HG03159 (cell line): ENCODE results near the gene HMHB1.

Source experiments
- ATAC-seq: cut with Tn5 transposase; IDR thresholded peaks from one replicate; pipeline ENCODE4 v1.9.1; 2021; ENCODE audit warnings: mild to moderate bottlenecking, moderate library complexity; ENCODE audit not compliant: unreplicated experiment

Gene HMHB1

GRCh38 chr5:143812085-143812705, at the start of gene HMHB1:
TSS of gene HMHB1 (plus strand) at chr5:143812161.
- no peak for ATAC-seq

DNA sequence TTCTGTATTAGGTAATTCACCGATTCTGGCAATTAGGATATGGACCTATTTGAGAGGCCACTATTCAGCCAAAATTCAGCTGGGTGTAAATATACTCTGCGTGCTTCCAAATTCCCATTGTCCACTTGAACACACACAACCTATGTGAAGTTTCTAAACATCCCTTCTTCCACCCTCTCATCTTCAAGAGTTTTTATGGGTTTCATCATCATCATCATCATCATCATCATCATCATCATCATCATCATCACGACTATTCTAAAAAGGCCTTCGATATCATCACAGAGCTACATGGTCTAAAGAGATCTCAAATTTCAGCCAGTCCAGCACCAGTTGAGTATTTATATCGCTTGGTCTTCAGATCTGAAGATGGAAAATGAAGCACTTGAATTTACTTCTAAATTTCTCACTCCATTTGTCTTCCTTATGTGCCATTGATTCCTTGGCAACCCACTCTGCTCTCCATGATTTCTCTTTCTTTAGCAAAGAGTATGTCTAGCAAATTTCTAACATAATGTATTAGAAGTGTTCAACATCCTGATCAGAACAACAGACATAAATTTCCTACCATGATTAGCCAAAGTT, 49.2 kb upstream of the HMHB1 start:
- ATAC-seq, result no peak

GRCh38 chr5:143767162-143767561, 44.8 kb upstream of the HMHB1 start:
- no peak for ATAC-seq

DNA sequence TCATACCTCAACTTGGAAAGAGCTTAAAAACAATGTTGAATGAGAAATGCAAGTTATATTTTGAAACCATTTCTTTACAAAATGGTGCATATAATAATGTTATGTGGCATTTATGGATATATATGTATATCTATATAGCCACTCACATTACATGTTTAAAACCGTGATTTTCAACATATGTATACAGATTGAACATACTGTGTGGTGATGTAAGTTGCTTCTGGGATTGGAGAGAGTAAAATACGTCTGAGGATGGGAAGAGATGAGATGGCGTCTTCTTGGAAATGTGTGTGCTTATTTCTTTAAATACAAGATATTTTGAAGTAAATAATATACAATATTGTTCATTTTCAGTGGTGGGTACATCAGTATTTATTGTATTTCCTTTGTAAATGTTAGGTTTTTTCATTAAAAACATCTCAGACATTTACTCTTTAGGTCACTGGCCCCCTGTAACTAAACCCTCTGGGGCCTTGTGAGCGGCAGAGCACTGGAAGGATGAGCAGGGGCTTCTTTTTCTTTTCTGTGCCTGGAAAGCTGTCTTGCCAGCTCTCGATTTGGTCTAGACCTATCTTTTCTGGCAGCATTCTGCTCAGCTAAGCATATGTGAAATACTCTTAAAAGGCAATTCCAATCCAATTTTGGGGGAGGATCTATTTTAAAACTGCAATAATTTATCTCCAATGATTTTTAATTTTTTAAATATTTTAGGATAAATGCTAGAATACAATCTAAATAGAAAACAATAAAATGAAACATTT, 42.8 kb upstream of the HMHB1 start:
- no peak for ATAC-seq

- no peak for ATAC-seq
Observed at GRCh38 chr5:143770450-143770849, 41.5 kb upstream of the HMHB1 start.

- no peak for ATAC-seq
Observed at GRCh38 chr5:143771189-143771588, 40.8 kb upstream of the HMHB1 start.

- ATAC-seq, result no peak
Observed at GRCh38 chr5:143771602-143772001, 40.4 kb upstream of the HMHB1 start.

- no peak for ATAC-seq
Observed at GRCh38 chr5:143772621-143773020, 39.3 kb upstream of the HMHB1 start.

DNA sequence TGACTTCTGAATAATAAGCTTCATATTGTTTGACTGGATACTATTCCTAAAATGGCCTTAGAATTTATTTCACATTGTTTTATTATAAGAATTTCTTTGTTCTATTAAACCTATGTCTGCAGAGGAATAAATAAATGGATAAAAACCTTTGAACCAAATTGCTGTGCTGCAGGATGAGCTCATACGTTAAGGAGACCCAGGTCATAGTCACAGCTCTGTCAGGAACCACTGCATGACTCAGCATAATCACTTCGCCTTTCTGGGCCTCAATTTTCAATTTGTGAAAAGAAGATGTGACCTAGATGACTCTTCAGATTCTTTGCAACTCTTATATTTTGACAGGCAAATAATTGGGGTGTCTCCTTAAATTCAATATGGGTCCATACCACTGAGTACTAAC, 36.7 kb upstream of the HMHB1 start:
- ATAC-seq, result no peak

- no peak for ATAC-seq
Observed at GRCh38 chr5:143776951-143777350, 35.0 kb upstream of the HMHB1 start.

- ATAC-seq, result no peak
Observed at GRCh38 chr5:143779506-143779905, 32.5 kb upstream of the HMHB1 start.

GRCh38 chr5:143781993-143782520, 29.9 kb upstream of the HMHB1 start:
- no peak for ATAC-seq

DNA sequence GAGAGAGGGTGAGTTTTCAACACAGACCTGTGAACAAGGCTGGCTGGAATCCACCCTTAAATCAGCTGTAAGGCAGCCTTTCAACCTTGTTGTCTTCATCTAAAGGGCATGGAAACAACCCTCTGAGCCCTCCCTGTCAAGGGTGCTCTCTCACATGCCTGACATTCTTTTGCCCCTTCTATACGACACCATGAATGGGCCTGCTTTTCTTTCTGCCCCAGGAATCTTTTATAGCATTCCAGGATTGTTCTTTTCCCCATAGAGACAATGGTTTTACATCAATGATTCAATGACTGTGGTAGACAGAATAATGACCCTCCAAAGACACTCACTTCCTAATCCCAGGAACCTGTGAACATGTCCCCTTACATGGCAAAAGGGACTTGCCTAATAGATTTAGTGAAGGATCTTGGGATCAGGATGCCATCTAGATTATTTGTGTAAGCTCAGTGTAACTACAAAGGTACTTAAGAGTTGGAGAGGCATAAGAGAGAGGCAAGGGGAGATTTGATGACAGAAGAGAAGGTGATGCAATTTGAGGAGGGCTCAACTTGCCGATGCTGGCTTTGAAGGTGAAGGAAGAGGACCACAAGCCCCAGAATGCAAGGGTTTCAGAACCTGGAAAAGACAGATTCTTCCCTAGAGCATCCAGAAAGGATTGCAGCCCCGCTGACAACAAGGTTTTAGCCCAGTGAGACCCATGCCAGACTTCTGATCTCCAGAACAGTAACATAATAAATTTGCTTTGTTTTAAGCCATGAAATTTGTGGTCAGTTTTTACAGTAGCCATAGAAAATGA, 29.2 kb upstream of the HMHB1 start:
- no peak for ATAC-seq

- no peak for ATAC-seq
Observed at GRCh38 chr5:143788401-143788800, 23.6 kb upstream of the HMHB1 start.

- no peak for ATAC-seq
Observed at GRCh38 chr5:143790457-143791112, 21.4 kb upstream of the HMHB1 start.

GRCh38 chr5:143791848-143792731, 19.9 kb upstream of the HMHB1 start:
- peak; percentile 71 for ATAC-seq

GRCh38 chr5:143793249-143793648, 18.7 kb upstream of the HMHB1 start:
- ATAC-seq, result no peak

DNA sequence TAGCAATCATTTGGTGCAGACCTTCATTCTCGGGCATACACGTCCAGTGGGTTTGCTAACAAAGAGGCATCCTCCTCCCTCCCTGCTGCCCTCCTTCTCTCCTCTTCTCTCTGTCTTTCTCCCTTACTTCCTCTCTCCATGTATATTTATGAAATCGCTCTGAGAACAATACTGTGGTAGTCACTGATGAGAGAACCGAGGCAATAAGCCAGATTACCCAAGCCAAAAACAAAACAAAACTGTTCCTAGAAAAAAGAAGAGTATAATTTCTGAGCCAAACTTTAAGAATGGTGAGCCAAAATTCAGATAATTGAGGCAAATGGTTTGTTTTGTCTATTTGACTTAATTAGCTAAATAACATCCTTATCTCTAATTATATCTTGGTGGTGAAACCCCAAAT, 15.8 kb upstream of the HMHB1 start:
- ATAC-seq, result no peak

- no peak for ATAC-seq
Observed at GRCh38 chr5:143796753-143797152, 15.2 kb upstream of the HMHB1 start.

- ATAC-seq, result no peak
Observed at GRCh38 chr5:143800715-143801114, 11.2 kb upstream of the HMHB1 start.
